Measurements from ENCODE around the gene ALDH8A1. TPM values are rescaled to one million over a fixed set of nuclear protein-coding genes. Genes with fewer than 3 reads are reported as not detected.

Gene ALDH8A1
- polyA plus RNA-seq, 1 of the 3 experiments (the other 2 are of a cell fraction): 0.25 TPM

DNA sequence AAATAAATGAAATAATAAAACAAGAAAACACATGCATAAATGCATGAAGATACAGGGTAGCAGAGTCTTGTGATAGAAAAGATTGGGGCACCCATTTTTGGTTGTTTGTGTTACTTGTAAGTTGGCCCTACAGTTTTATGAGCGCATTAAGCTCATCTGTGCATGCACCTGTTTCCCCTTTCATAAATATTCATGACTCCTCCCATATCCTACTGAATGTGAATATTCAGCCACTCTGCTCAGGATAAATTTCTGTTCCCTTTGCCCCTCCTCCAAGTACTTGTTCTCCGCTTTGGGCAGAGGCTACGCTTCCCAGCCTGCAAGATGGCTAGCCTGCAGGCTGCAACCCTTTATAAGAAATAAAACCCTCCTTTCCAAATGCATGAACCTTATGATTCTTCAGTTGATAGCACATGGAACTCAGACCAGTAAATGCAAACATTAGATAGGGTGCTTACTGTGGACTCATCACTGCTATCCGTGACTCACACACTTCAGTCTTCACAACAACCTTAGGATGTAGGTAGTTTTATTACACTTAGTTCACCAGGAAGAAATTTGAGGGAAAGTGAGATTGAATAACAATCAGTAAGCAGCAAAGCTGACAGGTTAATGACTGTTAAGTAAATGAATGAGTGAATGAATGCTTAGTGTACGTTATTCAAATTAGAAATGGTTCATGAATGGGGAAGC lies 15.0 kb downstream of the ALDH8A1 start:
- no peaks in the 10 kb centered on the region for H3K9me3 ChIP-seq
- no peaks in the 10 kb centered on the region for H3K36me3 ChIP-seq (replicated peaks in 1 of 2; ENCODE audit: control insufficient read depth in 1 of 2, insufficient read depth in 2 of 2, low read length in 1 of 2)
- 88% methylated on average over 5 of the region's 5 CpGs for WGBS (ENCODE audit: low lambda C conversion rate)
- no peaks in the 10 kb centered on the region for H3K27me3 ChIP-seq (ENCODE audit: insufficient read depth)
- H3K27ac ChIP-seq (ENCODE audit: low read depth in 2 of 2, low read length in 1 of 2): no peak overlapping the region
- no peaks in the 10 kb centered on the region for H4K20me1 ChIP-seq (ENCODE audit: insufficient read depth)
- ChIA-PET POLR2A (no interaction called here), CTCF (interaction anchor here (0.9 to 1.3 kb wide), 2 partner anchors 778 to 811 kb away, joined by 3 to 4 read pairs; no protein-coding TSS in a partner anchor)
- H3K4me2 ChIP-seq: no peak overlapping the region
- DNase-seq: no peak
- no peaks in the 10 kb centered on the region for H3F3A ChIP-seq (replicated peaks; ENCODE audit: insufficient read depth)
- H3K4me1 ChIP-seq (ENCODE audit: control insufficient read depth in 1 of 2, insufficient read depth in 2 of 2, low read depth in 1 of 2, low read length in 1 of 2): peaks cover 3 to 4% of the 10 kb centered on the region in 2 experiments; a peak in 2 of 4 replicates
- no peak overlapping the region for H3K4me3 ChIP-seq (ENCODE audit: low read depth in 2 of 2, low read length in 1 of 2)
- H3K79me2 ChIP-seq (ENCODE audit: insufficient read depth): no peaks in the 10 kb centered on the region
- TF ChIP-seq, protein P1, sequence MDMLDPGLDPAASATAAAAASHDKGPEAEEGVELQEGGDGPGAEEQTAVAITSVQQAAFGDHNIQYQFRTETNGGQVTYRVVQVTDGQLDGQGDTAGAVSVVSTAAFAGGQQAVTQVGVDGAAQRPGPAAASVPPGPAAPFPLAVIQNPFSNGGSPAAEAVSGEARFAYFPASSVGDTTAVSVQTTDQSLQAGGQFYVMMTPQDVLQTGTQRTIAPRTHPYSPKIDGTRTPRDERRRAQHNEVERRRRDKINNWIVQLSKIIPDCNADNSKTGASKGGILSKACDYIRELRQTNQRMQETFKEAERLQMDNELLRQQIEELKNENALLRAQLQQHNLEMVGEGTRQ (IDR thresholded peaks at IDR 0.05; ENCODE audit: borderline replicate concordance, low read depth, low read length): no peak
- TF ChIP-seq RCOR1 (IDR thresholded peaks at IDR 0.05; ENCODE audit: low read length) (no peak), ELF1 (IDR thresholded peaks at IDR 0.05) (no peak), FOSL2 (IDR thresholded peaks at IDR 0.05; ENCODE audit: borderline replicate concordance, low read depth) (no peak), RXRA (IDR thresholded peaks at IDR 0.05; ENCODE audit: borderline replicate concordance, low read depth) (no peak), FOXM1 (IDR thresholded peaks at IDR 0.05; ENCODE audit: low read depth) (no peak), SMC3 (IDR thresholded peaks at IDR 0.05; ENCODE audit: low read depth, low read length) (no peak), YY1 (IDR thresholded peaks at IDR 0.05; ENCODE audit: low read depth) (no peak), CHD2 (IDR thresholded peaks at IDR 0.05; ENCODE audit: low read length, partially characterized antibody) (no peak), GABPA (IDR thresholded peaks at IDR 0.05; ENCODE audit: low read depth) (no peak), NRF1 (IDR thresholded peaks at IDR 0.05; ENCODE audit: low read depth, low read length) (no peak)
- TF ChIP-seq, protein P2, sequence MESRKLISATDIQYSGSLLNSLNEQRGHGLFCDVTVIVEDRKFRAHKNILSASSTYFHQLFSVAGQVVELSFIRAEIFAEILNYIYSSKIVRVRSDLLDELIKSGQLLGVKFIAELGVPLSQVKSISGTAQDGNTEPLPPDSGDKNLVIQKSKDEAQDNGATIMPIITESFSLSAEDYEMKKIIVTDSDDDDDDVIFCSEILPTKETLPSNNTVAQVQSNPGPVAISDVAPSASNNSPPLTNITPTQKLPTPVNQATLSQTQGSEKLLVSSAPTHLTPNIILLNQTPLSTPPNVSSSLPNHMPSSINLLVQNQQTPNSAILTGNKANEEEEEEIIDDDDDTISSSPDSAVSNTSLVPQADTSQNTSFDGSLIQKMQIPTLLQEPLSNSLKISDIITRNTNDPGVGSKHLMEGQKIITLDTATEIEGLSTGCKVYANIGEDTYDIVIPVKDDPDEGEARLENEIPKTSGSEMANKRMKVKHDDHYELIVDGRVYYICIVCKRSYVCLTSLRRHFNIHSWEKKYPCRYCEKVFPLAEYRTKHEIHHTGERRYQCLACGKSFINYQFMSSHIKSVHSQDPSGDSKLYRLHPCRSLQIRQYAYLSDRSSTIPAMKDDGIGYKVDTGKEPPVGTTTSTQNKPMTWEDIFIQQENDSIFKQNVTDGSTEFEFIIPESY (IDR thresholded peaks at IDR 0.05; ENCODE audit: borderline replicate concordance, low read depth): no peak
- TF ChIP-seq, protein P3, sequence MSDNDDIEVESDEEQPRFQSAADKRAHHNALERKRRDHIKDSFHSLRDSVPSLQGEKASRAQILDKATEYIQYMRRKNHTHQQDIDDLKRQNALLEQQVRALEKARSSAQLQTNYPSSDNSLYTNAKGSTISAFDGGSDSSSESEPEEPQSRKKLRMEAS (IDR thresholded peaks at IDR 0.05; ENCODE audit: low read depth): no peak
- TF ChIP-seq, protein P4, sequence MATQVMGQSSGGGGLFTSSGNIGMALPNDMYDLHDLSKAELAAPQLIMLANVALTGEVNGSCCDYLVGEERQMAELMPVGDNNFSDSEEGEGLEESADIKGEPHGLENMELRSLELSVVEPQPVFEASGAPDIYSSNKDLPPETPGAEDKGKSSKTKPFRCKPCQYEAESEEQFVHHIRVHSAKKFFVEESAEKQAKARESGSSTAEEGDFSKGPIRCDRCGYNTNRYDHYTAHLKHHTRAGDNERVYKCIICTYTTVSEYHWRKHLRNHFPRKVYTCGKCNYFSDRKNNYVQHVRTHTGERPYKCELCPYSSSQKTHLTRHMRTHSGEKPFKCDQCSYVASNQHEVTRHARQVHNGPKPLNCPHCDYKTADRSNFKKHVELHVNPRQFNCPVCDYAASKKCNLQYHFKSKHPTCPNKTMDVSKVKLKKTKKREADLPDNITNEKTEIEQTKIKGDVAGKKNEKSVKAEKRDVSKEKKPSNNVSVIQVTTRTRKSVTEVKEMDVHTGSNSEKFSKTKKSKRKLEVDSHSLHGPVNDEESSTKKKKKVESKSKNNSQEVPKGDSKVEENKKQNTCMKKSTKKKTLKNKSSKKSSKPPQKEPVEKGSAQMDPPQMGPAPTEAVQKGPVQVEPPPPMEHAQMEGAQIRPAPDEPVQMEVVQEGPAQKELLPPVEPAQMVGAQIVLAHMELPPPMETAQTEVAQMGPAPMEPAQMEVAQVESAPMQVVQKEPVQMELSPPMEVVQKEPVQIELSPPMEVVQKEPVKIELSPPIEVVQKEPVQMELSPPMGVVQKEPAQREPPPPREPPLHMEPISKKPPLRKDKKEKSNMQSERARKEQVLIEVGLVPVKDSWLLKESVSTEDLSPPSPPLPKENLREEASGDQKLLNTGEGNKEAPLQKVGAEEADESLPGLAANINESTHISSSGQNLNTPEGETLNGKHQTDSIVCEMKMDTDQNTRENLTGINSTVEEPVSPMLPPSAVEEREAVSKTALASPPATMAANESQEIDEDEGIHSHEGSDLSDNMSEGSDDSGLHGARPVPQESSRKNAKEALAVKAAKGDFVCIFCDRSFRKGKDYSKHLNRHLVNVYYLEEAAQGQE (IDR thresholded peaks at IDR 0.05; ENCODE audit: low read depth, low read length): no peak
- H3K9me2 ChIP-seq: no peaks in the 10 kb centered on the region
- H2AFZ ChIP-seq (ENCODE audit: low read depth): no peak overlapping the region
- no peak overlapping the region for H3K9ac ChIP-seq
